NCI-H460 (cell line): Measurements from ENCODE around the gene VAV3. TPM values are rescaled to one million over a fixed set of nuclear protein-coding genes. Genes with fewer than 3 reads are reported as not detected.
"Not testable (repeated sequence)": the region's sequence is repeated elsewhere in the genome, so short reads cannot be mapped to it uniquely, and the experiment has no call there.

Source experiments
- DNase-seq: peaks from one replicate; pipeline ENCODE4 v3.0.0-alpha.2; 2016; ENCODE audit warnings: low read depth; ENCODE audit errors: extremely low read depth
- total RNA-seq: library from RNA; depleted of rRNA; stranded (reverse); fragments of >200 nt; shearing (Covaris generic); gene quantifications from 2 replicates; pipeline ENCODE4 v1.2.3, GENCODE V29; 2014

Gene VAV3
- total RNA-seq, 1 experiment from 2014 or later: 0.79 TPM

GRCh38 chr1:107762751-107763390 lies 202.1 kb downstream of the VAV3 start:
- DNase-seq: no peak

DNA sequence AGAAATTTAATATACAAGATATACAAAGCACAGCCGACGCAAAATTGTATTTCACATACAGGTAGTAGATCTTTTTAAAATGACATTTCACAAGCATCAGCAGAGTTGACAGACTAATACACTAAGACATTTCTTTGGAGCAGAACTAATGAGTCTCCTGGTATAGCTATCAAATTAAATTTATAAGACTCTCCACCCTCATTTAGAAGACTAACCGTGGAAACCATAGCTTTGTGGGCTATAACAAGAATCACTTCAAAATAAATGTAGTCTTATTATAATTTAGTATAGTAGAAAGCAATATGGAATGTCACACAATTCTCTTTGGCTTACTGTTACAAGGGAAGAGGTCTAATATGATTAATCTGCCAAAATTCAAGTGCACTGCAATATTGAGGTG lies 204.9 kb downstream of the VAV3 start:
- DNase-seq: no peak

- peak; percentile 56 for DNase-seq
Measured at GRCh38 chr1:107750364-107750959, 214.5 kb downstream of the VAV3 start.

GRCh38 chr1:107748531-107748930 lies 216.4 kb downstream of the VAV3 start:
- DNase-seq: peak; percentile 19

- DNase-seq: no peak
Measured at GRCh38 chr1:107741242-107741641, 223.7 kb downstream of the VAV3 start.

- no peak for DNase-seq
Measured at GRCh38 chr1:107740579-107740978, 224.4 kb downstream of the VAV3 start.

DNA sequence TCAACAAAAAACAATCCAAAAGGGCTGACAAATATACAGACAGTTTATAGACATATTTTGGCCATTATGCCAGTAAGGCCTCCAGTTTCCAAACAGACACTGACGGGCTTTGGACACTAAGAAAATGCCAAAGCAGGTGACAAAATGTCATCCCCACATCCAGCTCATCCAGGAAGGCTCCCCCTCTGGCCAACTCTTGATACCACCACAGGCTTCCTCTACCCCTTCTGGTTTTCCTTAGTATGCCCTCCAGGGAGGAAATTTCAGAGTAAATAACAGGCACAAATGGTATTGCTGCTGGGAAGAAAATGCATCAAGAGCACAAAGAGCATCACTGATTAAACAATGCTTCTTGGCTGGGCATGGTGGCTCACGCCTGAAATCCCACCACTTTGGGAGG lies 225.3 kb downstream of the VAV3 start:
- no peak for DNase-seq

GRCh38 chr1:107739201-107739600 lies 225.8 kb downstream of the VAV3 start:
- DNase-seq: no peak

DNA sequence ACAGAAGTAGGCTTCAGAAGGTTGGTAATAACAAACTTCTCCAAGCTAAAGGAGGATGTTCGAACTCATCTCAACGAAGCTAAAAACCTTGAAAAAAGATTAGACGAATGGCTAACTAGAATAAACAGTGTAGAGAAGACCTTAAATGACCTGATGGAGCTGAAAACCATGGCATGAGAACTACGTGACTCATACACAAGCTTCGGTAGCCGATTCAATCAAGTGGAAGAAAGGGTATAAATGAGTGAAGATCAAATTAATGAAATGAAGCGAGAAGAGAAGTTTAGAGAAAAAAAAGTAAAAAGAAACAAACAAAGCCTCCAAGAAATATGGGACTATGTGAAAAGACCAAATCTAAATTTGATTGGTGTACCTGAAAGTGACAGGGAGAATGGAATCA lies 231.6 kb downstream of the VAV3 start:
- DNase-seq: not testable (repeated sequence)

- DNase-seq: no peak
Measured at GRCh38 chr1:107727866-107728265, 237.1 kb downstream of the VAV3 start.

DNA sequence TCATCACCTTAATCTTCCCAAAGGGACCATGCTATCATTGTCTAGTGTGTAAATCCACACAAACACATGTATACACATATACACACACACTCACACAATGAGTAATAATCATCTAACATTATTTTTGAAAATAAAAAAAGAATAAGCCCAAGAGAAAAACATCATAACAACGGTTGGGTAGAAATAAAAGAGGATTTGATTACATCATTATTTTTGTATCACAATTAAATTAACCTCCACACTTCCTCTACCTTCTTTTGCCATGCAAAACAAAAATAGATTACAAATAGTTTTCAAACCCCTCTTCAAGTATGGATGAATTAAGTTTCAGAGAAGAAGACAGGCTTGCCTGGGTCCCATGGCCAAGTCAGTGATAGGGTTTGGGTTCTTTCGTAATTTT lies 238.1 kb downstream of the VAV3 start:
- DNase-seq: no peak

GRCh38 chr1:107724648-107725047 lies 240.3 kb downstream of the VAV3 start:
- no peak for DNase-seq

GRCh38 chr1:107720210-107720609 lies 244.8 kb downstream of the VAV3 start:
- not testable (repeated sequence) for DNase-seq

GRCh38 chr1:107710005-107710404 lies 255.0 kb downstream of the VAV3 start:
- DNase-seq: no peak

GRCh38 chr1:107707111-107707510 lies 257.9 kb downstream of the VAV3 start:
- DNase-seq: no peak

- no peak for DNase-seq
Measured at GRCh38 chr1:107706182-107706581, 258.8 kb downstream of the VAV3 start.

DNA sequence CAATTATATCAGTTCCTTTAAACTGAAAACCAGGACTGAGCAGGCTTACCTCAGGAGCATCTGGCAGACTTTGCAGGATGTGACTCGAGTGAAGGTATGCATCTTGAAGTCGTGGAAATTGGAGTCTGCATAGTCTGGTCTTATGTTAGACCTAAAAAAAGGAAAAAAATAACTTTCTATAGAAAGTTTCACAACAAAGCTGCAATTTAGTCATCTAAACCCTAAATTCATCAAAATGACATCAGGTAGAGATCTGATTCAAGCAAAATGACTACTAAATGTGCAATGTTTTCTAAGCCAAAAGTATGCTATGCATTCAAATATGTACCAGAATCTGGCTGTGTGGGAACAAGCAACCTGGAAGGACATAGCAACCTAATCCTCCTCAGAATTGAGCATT lies 260.1 kb downstream of the VAV3 start:
- no peak for DNase-seq

GRCh38 chr1:107702946-107703571 lies 261.9 kb downstream of the VAV3 start:
- no peak for DNase-seq

GRCh38 chr1:107700651-107701050 lies 264.3 kb downstream of the VAV3 start:
- not testable (repeated sequence) for DNase-seq

DNA sequence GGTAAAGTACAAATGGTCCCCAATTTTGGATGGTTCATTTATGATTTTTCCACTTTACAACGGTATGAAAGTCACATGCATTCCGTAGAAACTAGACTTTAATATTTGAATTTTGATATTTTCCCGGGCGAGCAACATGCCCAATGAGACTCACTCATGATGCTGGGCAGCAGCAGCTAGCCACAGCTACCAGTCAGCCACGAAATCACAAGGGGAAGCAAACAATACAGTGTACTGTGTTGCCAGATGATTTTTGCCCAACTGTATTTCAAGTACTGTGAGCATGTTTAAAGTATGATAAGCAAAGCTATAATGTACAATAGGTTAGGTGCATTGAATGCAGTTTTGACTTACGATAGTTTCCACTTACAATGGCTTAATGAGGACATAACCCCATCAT lies 266.8 kb downstream of the VAV3 start:
- DNase-seq: no peak

GRCh38 chr1:107695341-107695740 lies 269.6 kb downstream of the VAV3 start:
- DNase-seq: no peak
